DND-41 (cell line): ENCODE measurements around the gene NSG1.
A peak's percentile ranks its signal among the peaks of the same experiment; 100 is the strongest.

Source experiments
- ATAC-seq: fragments of 200-7000 bp; cut with Tn5 transposase; 3 replicates; pipeline ENCODE4 v1.9.1; 2021; ENCODE audit warnings: low read depth; ENCODE audit not compliant: insufficient read depth
- DNase-seq: peaks from one replicate; pipeline ENCODE4 v3.0.0-alpha.2; 2020
- H2AFZ ChIP-seq: 2 replicates; pipeline ENCODE4 v1.6.0; 2012; ENCODE audit warnings: low read depth, low read length
- H3K27ac ChIP-seq: 2 replicates; pipeline ENCODE4 v1.5.1; 2012; ENCODE audit warnings: low read length, inconsistent platforms
- H3K27me3 ChIP-seq: fragments of 200-600 bp; sonication (generic); 2 replicates; pipeline ENCODE4 v1.6.0; 2012; ENCODE audit warnings: low read length, mild to moderate bottlenecking, inconsistent platforms; ENCODE audit not compliant: insufficient read depth, poor library complexity
- H3K36me3 ChIP-seq: 2 replicates; pipeline ENCODE4 v1.5.1; 2012; ENCODE audit warnings: low read length, inconsistent platforms; ENCODE audit not compliant: insufficient read depth
- H3K4me1 ChIP-seq: 2 replicates; pipeline ENCODE4 v1.5.1; 2012; ENCODE audit warnings: mild to moderate bottlenecking, low read length; ENCODE audit not compliant: insufficient read depth
- H3K4me2 ChIP-seq: 2 replicates; pipeline ENCODE4 v1.6.0; 2012; ENCODE audit warnings: mild to moderate bottlenecking, moderate library complexity, low read length, inconsistent platforms; ENCODE audit not compliant: insufficient read depth
- H3K4me3 ChIP-seq, 2 experiments: fragments of 200-600 bp in 1 of 2; shearing (Covaris generic) in 1 of 2; 2 replicates each; pipeline ENCODE4 v1.5.1; 2012 to 2016; ENCODE audit warnings: inconsistent platforms in 2 of 2, low read length in 2 of 2, mild to moderate bottlenecking in 2 of 2, low read depth in 1 of 2, moderate library complexity in 1 of 2
- H3K79me2 ChIP-seq: 2 replicates; pipeline ENCODE4 v1.6.0; 2012; ENCODE audit warnings: low read length, inconsistent platforms; ENCODE audit not compliant: insufficient read depth
- H3K9ac ChIP-seq: 2 replicates; pipeline ENCODE4 v1.6.0; 2012; ENCODE audit warnings: low read depth, mild to moderate bottlenecking, inconsistent platforms, low read length, moderate library complexity
- H3K9me3 ChIP-seq: 2 replicates; pipeline ENCODE4 v1.5.1; 2012; ENCODE audit warnings: low read length, moderate library complexity, mild to moderate bottlenecking, inconsistent platforms; ENCODE audit not compliant: insufficient read depth, severe bottlenecking
- H4K20me1 ChIP-seq: 2 replicates; pipeline ENCODE4 v1.6.0; 2012; ENCODE audit warnings: low read length; ENCODE audit not compliant: insufficient read depth
- CTCF ChIP-seq: IDR thresholded peaks from 2 replicates; pipeline ENCODE4 v1.5.1; 2012; ENCODE audit warnings: borderline replicate concordance, low read length, moderate library complexity, mild to moderate bottlenecking; ENCODE audit not compliant: poor library complexity, severe bottlenecking; ENCODE audit errors: extremely low read depth
- EZH2 ChIP-seq: IDR thresholded peaks from 3 replicates; pipeline ENCODE4 v1.6.1; 2012; ENCODE audit warnings: borderline replicate concordance, low read depth, mild to moderate bottlenecking, moderate library complexity, low read length, inconsistent platforms; ENCODE audit not compliant: severe bottlenecking

Gene NSG1

GRCh38 chr4:4386736-4387392 is at the start of gene NSG1:
Gene NSG1 (plus strand): TSS chr4:4387102. CDS start chr4:4387630, 528 bp downstream.
- DNase-seq (peak; percentile 68), ATAC-seq (peak; percentile 73)
- peaks cover 2% of the 10 kb centered on the region for H3K36me3 ChIP-seq
- peak within 1 kb of the TSS; percentile 94 for H3K4me2 ChIP-seq
- 0 out of 2 replicates have a peak within 1 kb of the TSS, but pooled peaks have one; percentile 49 for H3K27ac ChIP-seq
- H3K27me3 ChIP-seq = peaks cover 47% of the 10 kb centered on the region
- no peak for TF ChIP-seq CTCF
- no peaks in the 10 kb centered on the region for H3K79me2 ChIP-seq
- H3K9me3 ChIP-seq = no peaks in the 10 kb centered on the region
- peak within 1 kb of the TSS; percentile 86 for H2AFZ ChIP-seq
- H4K20me1 ChIP-seq = peaks cover 8% of the 10 kb centered on the region
- peak within 1 kb of the TSS; percentile 70 to 71 for H3K4me3 ChIP-seq
- peak within 1 kb of the TSS; percentile 71 for H3K9ac ChIP-seq
- H3K4me1 ChIP-seq = peaks cover 28% of the 10 kb centered on the region

GRCh38 chr4:4338210-4339001 is 48.5 kb upstream of the NSG1 start:
- H3K9ac ChIP-seq = no peak overlapping the region
- H3K27ac ChIP-seq = no peak overlapping the region
- no peak for DNase-seq
- ATAC-seq = no peak
- no peak overlapping the region for H3K4me2 ChIP-seq
- no peaks in the 10 kb centered on the region for H4K20me1 ChIP-seq
- TF ChIP-seq CTCF (no peak), EZH2 (no peak)
- H3K79me2 ChIP-seq = no peaks in the 10 kb centered on the region
- no peaks in the 10 kb centered on the region for H3K4me1 ChIP-seq
- no peak overlapping the region for H2AFZ ChIP-seq
- no peak overlapping the region for H3K4me3 ChIP-seq
- H3K27me3 ChIP-seq = no peaks in the 10 kb centered on the region
- no peaks in the 10 kb centered on the region for H3K9me3 ChIP-seq
- no peaks in the 10 kb centered on the region for H3K36me3 ChIP-seq

GRCh38 chr4:4339504-4340085 is 47.3 kb upstream of the NSG1 start:
- H3K4me3 ChIP-seq = no peak overlapping the region
- H3K9ac ChIP-seq = no peak overlapping the region
- H3K27ac ChIP-seq = no peak overlapping the region
- H3K9me3 ChIP-seq = no peaks in the 10 kb centered on the region
- no peak for DNase-seq
- TF ChIP-seq EZH2 = no peak
- H3K36me3 ChIP-seq = no peaks in the 10 kb centered on the region
- no peak overlapping the region for H2AFZ ChIP-seq
- H3K79me2 ChIP-seq = no peaks in the 10 kb centered on the region
- no peaks in the 10 kb centered on the region for H4K20me1 ChIP-seq
- no peaks in the 10 kb centered on the region for H3K27me3 ChIP-seq
- ATAC-seq = no peak
- no peaks in the 10 kb centered on the region for H3K4me1 ChIP-seq
- no peak overlapping the region for H3K4me2 ChIP-seq
